Measurements from ENCODE around the gene SAMD4A.

DNA sequence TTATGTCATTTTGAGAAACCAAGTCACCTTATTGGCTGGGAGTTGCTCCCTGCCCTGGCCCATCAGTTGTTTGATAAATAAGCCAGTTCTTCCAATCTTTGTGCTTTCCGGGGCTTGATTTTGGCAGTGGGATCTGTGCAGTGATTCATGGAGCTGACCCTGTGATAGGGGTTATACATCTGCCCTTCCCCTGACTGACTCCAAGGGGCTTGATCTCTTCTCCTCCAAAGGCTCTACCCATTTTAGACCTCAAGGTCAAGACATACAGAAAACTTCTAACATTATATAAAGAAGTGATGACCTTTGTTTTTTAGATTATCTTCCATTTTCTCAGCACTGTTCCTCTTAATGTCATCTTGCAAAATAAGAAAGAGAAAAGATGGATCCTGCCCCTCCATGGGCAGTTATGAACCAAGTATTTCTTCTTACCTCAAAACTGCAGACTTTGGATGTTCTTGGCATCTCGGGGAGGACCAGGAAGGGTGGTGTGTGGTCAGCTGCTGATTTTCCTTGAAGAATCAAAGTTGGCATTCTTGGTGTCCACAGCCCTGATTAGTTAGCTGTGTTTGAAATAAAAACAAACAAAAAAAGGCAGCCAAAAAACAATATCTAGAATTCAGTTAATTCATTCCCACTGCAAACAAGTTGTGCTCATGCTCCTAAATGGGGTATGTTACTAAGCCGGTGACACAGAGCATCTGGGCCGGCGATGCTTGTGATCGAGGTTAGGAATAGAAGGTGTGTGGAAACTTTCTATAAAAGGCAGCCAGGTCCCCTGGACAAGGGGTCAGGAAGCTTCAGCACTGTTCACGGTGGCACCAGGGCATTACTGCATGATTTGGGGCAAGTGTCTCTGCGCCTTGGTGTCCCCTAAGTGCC is 120.2 kb downstream of the SAMD4A start:
- TF ChIP-seq, protein P1, sequence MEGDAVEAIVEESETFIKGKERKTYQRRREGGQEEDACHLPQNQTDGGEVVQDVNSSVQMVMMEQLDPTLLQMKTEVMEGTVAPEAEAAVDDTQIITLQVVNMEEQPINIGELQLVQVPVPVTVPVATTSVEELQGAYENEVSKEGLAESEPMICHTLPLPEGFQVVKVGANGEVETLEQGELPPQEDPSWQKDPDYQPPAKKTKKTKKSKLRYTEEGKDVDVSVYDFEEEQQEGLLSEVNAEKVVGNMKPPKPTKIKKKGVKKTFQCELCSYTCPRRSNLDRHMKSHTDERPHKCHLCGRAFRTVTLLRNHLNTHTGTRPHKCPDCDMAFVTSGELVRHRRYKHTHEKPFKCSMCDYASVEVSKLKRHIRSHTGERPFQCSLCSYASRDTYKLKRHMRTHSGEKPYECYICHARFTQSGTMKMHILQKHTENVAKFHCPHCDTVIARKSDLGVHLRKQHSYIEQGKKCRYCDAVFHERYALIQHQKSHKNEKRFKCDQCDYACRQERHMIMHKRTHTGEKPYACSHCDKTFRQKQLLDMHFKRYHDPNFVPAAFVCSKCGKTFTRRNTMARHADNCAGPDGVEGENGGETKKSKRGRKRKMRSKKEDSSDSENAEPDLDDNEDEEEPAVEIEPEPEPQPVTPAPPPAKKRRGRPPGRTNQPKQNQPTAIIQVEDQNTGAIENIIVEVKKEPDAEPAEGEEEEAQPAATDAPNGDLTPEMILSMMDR (IDR thresholded peaks at IDR 0.05; ENCODE audit: insufficient read depth, low read length, poor library complexity, severe bottlenecking) = no peak
- TF ChIP-seq EZH2phosphoT487 (conservative IDR thresholded peaks at IDR 0.05; ENCODE audit: low read length) = no peak

Measured in SU-DHL-6 (cell line).